Stimulated activated CD8-positive, alpha-beta memory T cell treated with anti-CD3 and anti-CD28 coated beads, Interleukin-12 subunit alpha, Interleukin-12 subunit beta, amount 100 ng/mL, for 1 hour (primary cell): Measurements from ENCODE around the gene CLMP.
"Not testable (repeated sequence)": the region's sequence is repeated elsewhere in the genome, so short reads cannot be mapped to it uniquely, and the experiment has no call there.

Experiments used
- DNase-seq: peaks from one replicate; pipeline ENCODE4 v3.0.0-alpha.2; 2020; ENCODE audit warnings: low read depth

CLMP gene

GRCh38 chr11:123168241-123168640, 26.8 kb downstream of the CLMP start:
- no peak for DNase-seq

GRCh38 chr11:123166071-123166559, 28.9 kb downstream of the CLMP start:
- DNase-seq: no peak

GRCh38 chr11:123164732-123165450, 30.2 kb downstream of the CLMP start:
- DNase-seq: no peak

- no peak for DNase-seq
Observed at GRCh38 chr11:123163621-123164020, 31.4 kb downstream of the CLMP start.

GRCh38 chr11:123161376-123162030, 33.5 kb downstream of the CLMP start:
- DNase-seq: no peak

- no peak for DNase-seq
Observed at GRCh38 chr11:123159183-123159857, 35.7 kb downstream of the CLMP start.

- no peak for DNase-seq
Observed at GRCh38 chr11:123158033-123159003, 36.7 kb downstream of the CLMP start.

GRCh38 chr11:123152951-123153350, 42.1 kb downstream of the CLMP start:
- no peak for DNase-seq

GRCh38 chr11:123152346-123152745, 42.7 kb downstream of the CLMP start:
- DNase-seq: not testable (repeated sequence)

GRCh38 chr11:123151796-123152195, 43.3 kb downstream of the CLMP start:
- no peak for DNase-seq

- no peak for DNase-seq
Observed at GRCh38 chr11:123151366-123151765, 43.7 kb downstream of the CLMP start.

GRCh38 chr11:123150882-123151281, 44.2 kb downstream of the CLMP start:
- no peak for DNase-seq

- no peak for DNase-seq
Observed at GRCh38 chr11:123148965-123149364, 46.1 kb downstream of the CLMP start.

GRCh38 chr11:123145661-123146060, 49.4 kb downstream of the CLMP start:
- DNase-seq: no peak

GRCh38 chr11:123145220-123145619, 49.8 kb downstream of the CLMP start:
- no peak for DNase-seq

- DNase-seq: no peak
Observed at GRCh38 chr11:123144707-123145106, 50.3 kb downstream of the CLMP start.

GRCh38 chr11:123143921-123144320, 51.1 kb downstream of the CLMP start:
- no peak for DNase-seq

- no peak for DNase-seq
Observed at GRCh38 chr11:123143476-123143875, 51.6 kb downstream of the CLMP start.

- DNase-seq: no peak
Observed at GRCh38 chr11:123139206-123139605, 55.8 kb downstream of the CLMP start.

GRCh38 chr11:123137431-123138224, 57.4 kb downstream of the CLMP start:
- DNase-seq: no peak

- DNase-seq: no peak
Observed at GRCh38 chr11:123135863-123136446, 59.1 kb downstream of the CLMP start.
